Fibroblast of lung (primary cell): ENCODE data around the gene ASXL1. TPM values are rescaled to one million over a fixed set of nuclear protein-coding genes. Genes with fewer than 3 reads are reported as not detected.

Experiments used
- DNase-seq, 2 donors: peaks; one replicate each; pipeline versions ENCODE4 v3.0.0 to v3.0.0-alpha.2; 2010; ENCODE audit warnings: low read depth in 2 of 2
- H2AFZ ChIP-seq: 2 replicates; pipeline ENCODE4 v1.5.1; 2012; ENCODE audit warnings: low read length, control low read depth, inconsistent platforms
- H3K27ac ChIP-seq: 2 replicates; pipeline ENCODE4 v1.5.1; 2011; ENCODE audit warnings: low read length, control low read depth; ENCODE audit not compliant: insufficient read depth
- H3K27me3 ChIP-seq: 2 replicates; pipeline ENCODE4 v1.5.1; 2011; ENCODE audit warnings: mild to moderate bottlenecking, low read length; ENCODE audit not compliant: control insufficient read depth, insufficient read depth
- H3K36me3 ChIP-seq: 2 replicates; pipeline ENCODE4 v1.5.1; 2011; ENCODE audit warnings: low read length; ENCODE audit not compliant: control insufficient read depth, insufficient read depth
- H3K4me1 ChIP-seq: 2 replicates; pipeline ENCODE4 v1.5.1; 2011; ENCODE audit warnings: low read length; ENCODE audit not compliant: control insufficient read depth, insufficient read depth; ENCODE audit errors: extremely low read depth
- H3K4me2 ChIP-seq: 2 replicates; pipeline ENCODE4 v1.5.1; 2011; ENCODE audit warnings: low read length, control low read depth; ENCODE audit not compliant: insufficient read depth; ENCODE audit errors: extremely low read depth
- H3K4me3 ChIP-seq, 4 experiments: fragments of 200-600 bp in 1 of 4; sonication (generic) in 1 of 4; replicated peaks in 1 of 4; 2 replicates each; pipeline ENCODE4 v1.5.1; 2011 to 2016; ENCODE audit warnings: low read length in 4 of 4, low read depth in 3 of 4, mild to moderate bottlenecking in 3 of 4, control low read depth in 2 of 4, inconsistent platforms in 1 of 4, mixed read lengths in 1 of 4; ENCODE audit not compliant: insufficient read depth in 1 of 4; ENCODE audit errors: control extremely low read depth in 1 of 4
- H3K79me2 ChIP-seq: 2 replicates; pipeline ENCODE4 v1.5.1; 2012; ENCODE audit warnings: mild to moderate bottlenecking, low read length, inconsistent platforms; ENCODE audit not compliant: control insufficient read depth, insufficient read depth
- H3K9ac ChIP-seq: 2 replicates; pipeline ENCODE4 v1.5.1; 2011; ENCODE audit warnings: mild to moderate bottlenecking, low read length, control low read depth; ENCODE audit not compliant: insufficient read depth
- H3K9me3 ChIP-seq: 2 replicates; pipeline ENCODE4 v1.5.1; 2012; ENCODE audit warnings: low read depth, low read length; ENCODE audit not compliant: control insufficient read depth, insufficient read depth
- H4K20me1 ChIP-seq: 2 replicates; pipeline ENCODE4 v1.5.1; 2011; ENCODE audit warnings: low read length; ENCODE audit not compliant: control insufficient read depth, insufficient read depth; ENCODE audit errors: extremely low read depth
- EZH2 ChIP-seq: IDR thresholded peaks from 2 replicates; pipeline ENCODE4 v1.5.1; 2012; ENCODE audit warnings: low read length, control low read depth, mild to moderate bottlenecking; ENCODE audit errors: missing control alignments
- polyA plus RNA-seq, 2 donors: library from polyadenylated mRNA; depleted of rRNA in 1 of 2; stranded (reverse) in 1 of 2; unstranded in 1 of 2; fragments of >200 nt; gene quantifications; 2 replicates each; pipeline ENCODE4 v1.2.1, GENCODE V29; 2011 to 2012; ENCODE audit warnings: missing spikeins in 1 of 2
- total RNA-seq: library from RNA; depleted of rRNA; stranded (reverse); fragments of >200 nt; gene quantifications from 2 replicates; pipeline ENCODE4 v1.2.1, GENCODE V29; 2014
- TF ChIP-seq, protein P1 (sequence below), 2 donors: IDR thresholded peaks in 1 of 2; conservative IDR thresholded peaks in 1 of 2; 1 replicate in 1 of 2; 2 replicates in 1 of 2; pipeline ENCODE4 v1.5.1; 2011 to 2012; ENCODE audit warnings: low read length in 2 of 2, control low read depth in 1 of 2, inconsistent platforms in 1 of 2, low read depth in 1 of 2, mild to moderate bottlenecking in 1 of 2

ASXL1 gene
- total and polyA plus RNA-seq, 2 donors (not counting 1 experiment from before 2014, with no cell fraction given), result 38.0 to 41.1 TPM

DNA sequence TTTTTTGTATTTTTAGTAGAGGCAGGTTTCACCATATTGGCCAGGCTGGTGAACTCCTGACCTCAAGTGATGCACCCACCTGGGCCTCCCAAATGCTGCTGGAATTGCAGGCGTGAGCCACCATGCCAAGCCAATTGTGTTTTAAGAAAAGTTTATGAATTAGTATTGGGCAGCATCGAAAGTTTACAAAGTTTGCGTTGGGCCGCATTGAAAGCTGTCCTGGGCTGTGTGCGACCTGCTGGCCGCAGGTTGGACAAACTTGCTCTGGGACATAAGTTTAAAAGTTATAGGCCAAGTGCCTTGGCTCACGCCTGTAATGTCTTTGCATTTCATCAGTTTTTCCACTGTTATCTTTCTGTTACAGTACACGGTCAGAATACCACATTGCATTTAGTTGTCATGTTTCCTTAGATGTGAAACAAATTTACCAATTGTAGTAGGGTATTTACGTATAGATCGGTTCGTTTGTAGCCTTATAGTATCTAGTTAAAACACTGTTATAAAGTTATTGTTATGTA lies 39.5 kb downstream of the ASXL1 start:
- Histone ChIP-seq H3K9ac (no peak overlapping the region), H3K9me3 (no peaks in the 10 kb centered on the region), H3K4me2 (no peak overlapping the region), H2AFZ (no peak overlapping the region), H3K79me2 (peaks cover 62% of the 10 kb centered on the region), H4K20me1 (peaks cover 4% of the 10 kb centered on the region), H3K27ac (no peak overlapping the region), H3K4me1 (no peaks in the 10 kb centered on the region), H3K36me3 (no peaks in the 10 kb centered on the region), H3K27me3 (no peaks in the 10 kb centered on the region), H3K4me3 (no peak overlapping the region)
- TF ChIP-seq, protein P1, sequence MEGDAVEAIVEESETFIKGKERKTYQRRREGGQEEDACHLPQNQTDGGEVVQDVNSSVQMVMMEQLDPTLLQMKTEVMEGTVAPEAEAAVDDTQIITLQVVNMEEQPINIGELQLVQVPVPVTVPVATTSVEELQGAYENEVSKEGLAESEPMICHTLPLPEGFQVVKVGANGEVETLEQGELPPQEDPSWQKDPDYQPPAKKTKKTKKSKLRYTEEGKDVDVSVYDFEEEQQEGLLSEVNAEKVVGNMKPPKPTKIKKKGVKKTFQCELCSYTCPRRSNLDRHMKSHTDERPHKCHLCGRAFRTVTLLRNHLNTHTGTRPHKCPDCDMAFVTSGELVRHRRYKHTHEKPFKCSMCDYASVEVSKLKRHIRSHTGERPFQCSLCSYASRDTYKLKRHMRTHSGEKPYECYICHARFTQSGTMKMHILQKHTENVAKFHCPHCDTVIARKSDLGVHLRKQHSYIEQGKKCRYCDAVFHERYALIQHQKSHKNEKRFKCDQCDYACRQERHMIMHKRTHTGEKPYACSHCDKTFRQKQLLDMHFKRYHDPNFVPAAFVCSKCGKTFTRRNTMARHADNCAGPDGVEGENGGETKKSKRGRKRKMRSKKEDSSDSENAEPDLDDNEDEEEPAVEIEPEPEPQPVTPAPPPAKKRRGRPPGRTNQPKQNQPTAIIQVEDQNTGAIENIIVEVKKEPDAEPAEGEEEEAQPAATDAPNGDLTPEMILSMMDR (conservative IDR thresholded peaks at IDR 0.05 in 1 of 2, IDR thresholded peaks at IDR 0.05 in 1 of 2; ENCODE audit: low read depth in 1 of 2, low read length in 2 of 2), result no peak
- no peak for TF ChIP-seq EZH2
- no peak for DNase-seq

DNA sequence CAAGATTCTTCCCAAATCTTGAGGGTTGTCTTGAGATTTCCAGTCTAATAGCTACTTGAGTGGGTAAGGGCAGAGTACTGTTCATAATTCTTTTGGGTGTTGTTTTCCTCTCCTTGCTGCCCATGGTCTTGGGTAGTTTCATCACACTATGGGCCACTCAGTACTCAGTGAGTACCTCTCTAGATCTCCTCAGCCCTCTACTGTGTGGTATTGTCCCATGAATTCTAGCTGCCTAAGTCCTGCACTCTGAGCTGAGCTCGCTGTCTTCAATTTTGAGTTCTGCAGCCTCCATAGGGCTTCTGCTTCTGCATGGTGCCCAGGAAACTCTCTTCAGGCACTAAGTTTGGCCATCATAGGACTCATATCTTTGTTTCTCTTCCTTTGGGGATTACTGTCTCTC lies 42.3 kb downstream of the ASXL1 start:
- H4K20me1 ChIP-seq, result peaks cover 4% of the 10 kb centered on the region
- H3K27ac ChIP-seq, result no peak overlapping the region
- no peak overlapping the region for H3K4me2 ChIP-seq
- no peak overlapping the region for H3K4me3 ChIP-seq
- no peaks in the 10 kb centered on the region for H3K9me3 ChIP-seq
- H3K4me1 ChIP-seq, result no peaks in the 10 kb centered on the region
- H2AFZ ChIP-seq, result no peak overlapping the region
- no peak for TF ChIP-seq EZH2
- TF ChIP-seq, protein P1 (conservative IDR thresholded peaks at IDR 0.05 in 1 of 2, IDR thresholded peaks at IDR 0.05 in 1 of 2; ENCODE audit: low read depth in 1 of 2, low read length in 2 of 2), result no peak
- H3K9ac ChIP-seq, result no peak overlapping the region
- no peaks in the 10 kb centered on the region for H3K36me3 ChIP-seq
- H3K27me3 ChIP-seq, result no peaks in the 10 kb centered on the region
- peaks cover 50% of the 10 kb centered on the region for H3K79me2 ChIP-seq
- no peak for DNase-seq

DNA sequence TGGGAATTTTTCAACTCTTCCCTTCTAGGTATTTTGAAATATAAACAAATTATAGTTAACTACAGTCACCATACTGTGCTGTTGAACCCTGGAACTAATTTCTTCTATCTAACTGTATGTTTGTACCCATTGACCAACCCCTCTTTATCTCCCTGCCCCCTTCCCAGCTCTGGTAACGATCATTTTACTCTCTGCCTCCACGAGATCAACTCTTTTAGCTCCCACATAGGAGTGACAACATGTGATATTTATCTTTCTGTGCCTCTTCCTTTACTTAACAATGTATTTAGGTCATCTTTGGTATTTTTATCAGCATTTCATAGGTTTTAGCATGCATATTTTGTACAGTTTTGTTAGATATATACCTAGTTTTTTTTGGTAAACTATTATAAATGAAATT lies 45.9 kb downstream of the ASXL1 start:
- Histone ChIP-seq H3K27me3 (no peaks in the 10 kb centered on the region), H3K9me3 (no peaks in the 10 kb centered on the region), H3K4me3 (no peak overlapping the region), H3K4me1 (no peaks in the 10 kb centered on the region), H2AFZ (no peak overlapping the region), H4K20me1 (no peaks in the 10 kb centered on the region), H3K27ac (no peak overlapping the region), H3K36me3 (no peaks in the 10 kb centered on the region), H3K79me2 (peaks cover 46% of the 10 kb centered on the region), H3K4me2 (no peak overlapping the region), H3K9ac (no peak overlapping the region)
- no peak for DNase-seq
- TF ChIP-seq, protein P1 (conservative IDR thresholded peaks at IDR 0.05 in 1 of 2, IDR thresholded peaks at IDR 0.05 in 1 of 2; ENCODE audit: low read depth in 1 of 2, low read length in 2 of 2), result no peak
- no peak for TF ChIP-seq EZH2
